HepG2 (cell line): ENCODE measurements around the gene IFT52. TPM values are rescaled to one million over a fixed set of nuclear protein-coding genes. Genes with fewer than 3 reads are reported as not detected.
A peak's percentile ranks its signal among the peaks of the same experiment; 100 is the strongest.

Source experiments
- GATAD2A ChIP-seq: IDR thresholded peaks from 2 replicates; pipeline ENCODE4 v1.6.1; 2016
- MAFG ChIP-seq: sonication (generic); formaldehyde crosslinking; IDR thresholded peaks from 2 replicates; pipeline ENCODE4 v1.5.1; 2020; ENCODE audit warnings: mild to moderate bottlenecking, missing genetic modification reagents
- MIXL1 ChIP-seq: IDR thresholded peaks from 2 replicates; pipeline ENCODE4 v1.6.1; 2016
- NR2F6 ChIP-seq, 2 experiments: IDR thresholded peaks; 2 replicates each; pipeline ENCODE4 v1.6.1; 2016; ENCODE audit warnings: antibody characterized with exemption in 1 of 2, mild to moderate bottlenecking in 1 of 2
- PAF1 ChIP-seq: IDR thresholded peaks from 2 replicates; pipeline ENCODE4 v1.6.1; 2016; ENCODE audit warnings: missing genetic modification reagents, missing compliant biosample characterization
- RARG ChIP-seq: sonication (generic); formaldehyde crosslinking; IDR thresholded peaks from 2 replicates; pipeline ENCODE4 v1.4.0; 2020; ENCODE audit warnings: low read depth, mild to moderate bottlenecking, missing genetic modification reagents
- RXRB ChIP-seq: IDR thresholded peaks from 2 replicates; pipeline ENCODE4 v1.6.1; 2016; ENCODE audit warnings: borderline replicate concordance, missing genetic modification reagents, missing compliant biosample characterization
- SNRNP70 ChIP-seq: fragments of 200-400 bp; formaldehyde crosslinking; IDR thresholded peaks from 2 replicates; pipeline ENCODE4 v1.6.1; 2017; ENCODE audit warnings: mild to moderate bottlenecking, low read depth, low read length, moderate library complexity
- U2AF1 ChIP-seq: fragments of 200-400 bp; formaldehyde crosslinking; optimal IDR thresholded peaks from 2 replicates; pipeline ENCODE3; 2017; ENCODE audit warnings: mild to moderate bottlenecking, low read depth, low read length
- ZNF274 ChIP-seq: sonication (generic); formaldehyde crosslinking; IDR thresholded peaks from 2 replicates; pipeline ENCODE4 v1.5.1; 2020; ENCODE audit warnings: mild to moderate bottlenecking, missing genetic modification reagents
- ZNF432 ChIP-seq: sonication (generic); formaldehyde crosslinking; IDR thresholded peaks from 2 replicates; pipeline ENCODE4 v1.5.0; 2020; ENCODE audit warnings: missing genetic modification reagents, mild to moderate bottlenecking, borderline replicate concordance
- ZNF629 ChIP-seq: sonication (generic); formaldehyde crosslinking; conservative IDR thresholded peaks from 2 replicates; pipeline ENCODE4 v1.5.0; 2020; ENCODE audit warnings: missing genetic modification reagents
- polyA plus RNA-seq, 8 experiments: library from polyadenylated mRNA; depleted of rRNA in 3 of 8; stranded (reverse) in 7 of 8; unstranded in 1 of 8; fragments of >200 nt; fragmentation: Illumina TruSeq in 4 of 8; extraction: Trizol in 4 of 8; gene quantifications; 2 replicates each; pipeline versions ENCODE4 v1.2.1 to v1.2.3, GENCODE V29; 2011 to 2016; ENCODE audit warnings: low read depth in 4 of 8, missing spikeins in 1 of 8, mixed read lengths in 1 of 8; ENCODE audit not compliant: insufficient read depth in 1 of 8
- total RNA-seq, 5 experiments: library from RNA; depleted of rRNA; stranded (reverse); fragments of >200 nt; fragmentation: Illumina TruSeq; extraction: Trizol; gene quantifications; 2 replicates each; pipeline ENCODE4 v1.2.3, GENCODE V29; 2016; ENCODE audit warnings: low read depth in 1 of 5
- TF ChIP-seq, protein P1 (sequence below): IDR thresholded peaks from 2 replicates; pipeline ENCODE4 v1.4.0; 2020; ENCODE audit warnings: mild to moderate bottlenecking, missing genetic modification reagents
- TF ChIP-seq, protein P2 (sequence below): sonication (generic); formaldehyde crosslinking; conservative IDR thresholded peaks from 2 replicates; pipeline ENCODE4 v1.8.0; 2022; ENCODE audit warnings: missing genetic modification reagents
- TF ChIP-seq, protein P3 (sequence below): sonication (generic); formaldehyde crosslinking; IDR thresholded peaks from 2 replicates; pipeline ENCODE4 v1.4.0; 2020; ENCODE audit warnings: missing genetic modification reagents
- TF ChIP-seq, protein P4 (sequence below): sonication (generic); formaldehyde crosslinking; IDR thresholded peaks from 2 replicates; pipeline ENCODE4 v1.4.0; 2020; ENCODE audit warnings: missing genetic modification reagents; ENCODE audit errors: not compliant biosample characterization

The IFT52 gene
- total and polyA plus RNA-seq, 2 of the 13 experiments (the other 11 are each of a cell fraction or from before 2014, with no cell fraction given) = 48.0 to 64.0 TPM

DNA sequence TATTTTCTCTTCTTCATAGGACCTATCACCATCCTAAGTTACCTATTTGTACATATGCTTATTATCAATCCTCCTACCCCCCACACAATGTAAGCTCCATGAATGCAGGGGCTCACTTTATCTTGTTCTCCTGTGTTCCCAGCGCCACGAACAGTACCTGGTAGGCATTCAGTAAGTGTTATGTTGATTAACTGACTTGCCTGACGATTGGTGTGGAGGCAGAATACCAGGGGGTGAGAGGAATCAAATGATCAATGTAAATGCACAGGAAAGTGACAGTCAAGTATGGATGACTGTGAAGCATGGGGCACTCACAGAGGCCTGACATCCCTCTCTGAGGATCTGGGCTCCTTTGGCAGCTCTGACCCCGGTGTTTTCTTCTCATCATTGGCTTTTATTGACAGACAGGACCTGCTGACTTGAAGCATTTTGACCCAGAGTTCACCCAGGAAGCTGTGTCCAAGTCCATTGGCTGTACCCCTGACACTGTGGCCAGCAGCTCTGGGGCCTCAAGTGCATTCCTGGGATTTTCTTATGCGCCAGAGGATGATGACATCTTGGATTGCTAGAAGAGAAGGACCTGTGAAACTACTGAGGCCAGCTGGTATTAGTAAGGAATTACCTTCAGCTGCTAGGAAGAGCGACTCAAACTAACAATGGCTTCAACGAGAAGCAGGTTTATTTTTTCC is 6.1 kb upstream of the IFT52 start (continued):
- TF ChIP-seq NR2F6 (IDR thresholded peaks at IDR 0.05) = peak; percentile 22; the same call in 1 of the 2 replicates
- no peak for TF ChIP-seq NR2F6 (CRISPR knock-in tag; IDR thresholded peaks at IDR 0.05)
- TF ChIP-seq, protein P1, sequence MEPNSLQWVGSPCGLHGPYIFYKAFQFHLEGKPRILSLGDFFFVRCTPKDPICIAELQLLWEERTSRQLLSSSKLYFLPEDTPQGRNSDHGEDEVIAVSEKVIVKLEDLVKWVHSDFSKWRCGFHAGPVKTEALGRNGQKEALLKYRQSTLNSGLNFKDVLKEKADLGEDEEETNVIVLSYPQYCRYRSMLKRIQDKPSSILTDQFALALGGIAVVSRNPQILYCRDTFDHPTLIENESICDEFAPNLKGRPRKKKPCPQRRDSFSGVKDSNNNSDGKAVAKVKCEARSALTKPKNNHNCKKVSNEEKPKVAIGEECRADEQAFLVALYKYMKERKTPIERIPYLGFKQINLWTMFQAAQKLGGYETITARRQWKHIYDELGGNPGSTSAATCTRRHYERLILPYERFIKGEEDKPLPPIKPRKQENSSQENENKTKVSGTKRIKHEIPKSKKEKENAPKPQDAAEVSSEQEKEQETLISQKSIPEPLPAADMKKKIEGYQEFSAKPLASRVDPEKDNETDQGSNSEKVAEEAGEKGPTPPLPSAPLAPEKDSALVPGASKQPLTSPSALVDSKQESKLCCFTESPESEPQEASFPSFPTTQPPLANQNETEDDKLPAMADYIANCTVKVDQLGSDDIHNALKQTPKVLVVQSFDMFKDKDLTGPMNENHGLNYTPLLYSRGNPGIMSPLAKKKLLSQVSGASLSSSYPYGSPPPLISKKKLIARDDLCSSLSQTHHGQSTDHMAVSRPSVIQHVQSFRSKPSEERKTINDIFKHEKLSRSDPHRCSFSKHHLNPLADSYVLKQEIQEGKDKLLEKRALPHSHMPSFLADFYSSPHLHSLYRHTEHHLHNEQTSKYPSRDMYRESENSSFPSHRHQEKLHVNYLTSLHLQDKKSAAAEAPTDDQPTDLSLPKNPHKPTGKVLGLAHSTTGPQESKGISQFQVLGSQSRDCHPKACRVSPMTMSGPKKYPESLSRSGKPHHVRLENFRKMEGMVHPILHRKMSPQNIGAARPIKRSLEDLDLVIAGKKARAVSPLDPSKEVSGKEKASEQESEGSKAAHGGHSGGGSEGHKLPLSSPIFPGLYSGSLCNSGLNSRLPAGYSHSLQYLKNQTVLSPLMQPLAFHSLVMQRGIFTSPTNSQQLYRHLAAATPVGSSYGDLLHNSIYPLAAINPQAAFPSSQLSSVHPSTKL (CRISPR knock-in tag) = peak; percentile 55
- no peak for TF ChIP-seq U2AF1
- TF ChIP-seq PAF1 (CRISPR knock-in tag) = no peak
- peak; percentile 74 for TF ChIP-seq RXRB (CRISPR knock-in tag)
- TF ChIP-seq SNRNP70 = no peak
- 0 out of 2 replicates have a peak, but pooled peaks have one; percentile 30 for TF ChIP-seq MIXL1 (CRISPR knock-in tag)
- TF ChIP-seq, protein P2, sequence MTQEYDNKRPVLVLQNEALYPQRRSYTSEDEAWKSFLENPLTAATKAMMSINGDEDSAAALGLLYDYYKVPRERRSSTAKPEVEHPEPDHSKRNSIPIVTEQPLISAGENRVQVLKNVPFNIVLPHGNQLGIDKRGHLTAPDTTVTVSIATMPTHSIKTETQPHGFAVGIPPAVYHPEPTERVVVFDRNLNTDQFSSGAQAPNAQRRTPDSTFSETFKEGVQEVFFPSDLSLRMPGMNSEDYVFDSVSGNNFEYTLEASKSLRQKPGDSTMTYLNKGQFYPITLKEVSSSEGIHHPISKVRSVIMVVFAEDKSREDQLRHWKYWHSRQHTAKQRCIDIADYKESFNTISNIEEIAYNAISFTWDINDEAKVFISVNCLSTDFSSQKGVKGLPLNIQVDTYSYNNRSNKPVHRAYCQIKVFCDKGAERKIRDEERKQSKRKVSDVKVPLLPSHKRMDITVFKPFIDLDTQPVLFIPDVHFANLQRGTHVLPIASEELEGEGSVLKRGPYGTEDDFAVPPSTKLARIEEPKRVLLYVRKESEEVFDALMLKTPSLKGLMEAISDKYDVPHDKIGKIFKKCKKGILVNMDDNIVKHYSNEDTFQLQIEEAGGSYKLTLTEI (CRISPR knock-in tag) = no peak
- TF ChIP-seq GATAD2A (CRISPR knock-in tag) = peak; percentile 36; the same call in 1 of the 2 replicates
- TF ChIP-seq MAFG (CRISPR knock-in tag) = no peak
- no peak for TF ChIP-seq RARG (CRISPR knock-in tag)
- TF ChIP-seq, protein P3, sequence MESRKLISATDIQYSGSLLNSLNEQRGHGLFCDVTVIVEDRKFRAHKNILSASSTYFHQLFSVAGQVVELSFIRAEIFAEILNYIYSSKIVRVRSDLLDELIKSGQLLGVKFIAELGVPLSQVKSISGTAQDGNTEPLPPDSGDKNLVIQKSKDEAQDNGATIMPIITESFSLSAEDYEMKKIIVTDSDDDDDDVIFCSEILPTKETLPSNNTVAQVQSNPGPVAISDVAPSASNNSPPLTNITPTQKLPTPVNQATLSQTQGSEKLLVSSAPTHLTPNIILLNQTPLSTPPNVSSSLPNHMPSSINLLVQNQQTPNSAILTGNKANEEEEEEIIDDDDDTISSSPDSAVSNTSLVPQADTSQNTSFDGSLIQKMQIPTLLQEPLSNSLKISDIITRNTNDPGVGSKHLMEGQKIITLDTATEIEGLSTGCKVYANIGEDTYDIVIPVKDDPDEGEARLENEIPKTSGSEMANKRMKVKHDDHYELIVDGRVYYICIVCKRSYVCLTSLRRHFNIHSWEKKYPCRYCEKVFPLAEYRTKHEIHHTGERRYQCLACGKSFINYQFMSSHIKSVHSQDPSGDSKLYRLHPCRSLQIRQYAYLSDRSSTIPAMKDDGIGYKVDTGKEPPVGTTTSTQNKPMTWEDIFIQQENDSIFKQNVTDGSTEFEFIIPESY (CRISPR knock-in tag) = peak; percentile 72
- no peak for TF ChIP-seq ZNF629 (CRISPR knock-in tag)
- no peak for TF ChIP-seq ZNF432 (CRISPR knock-in tag)
- TF ChIP-seq, protein P4, sequence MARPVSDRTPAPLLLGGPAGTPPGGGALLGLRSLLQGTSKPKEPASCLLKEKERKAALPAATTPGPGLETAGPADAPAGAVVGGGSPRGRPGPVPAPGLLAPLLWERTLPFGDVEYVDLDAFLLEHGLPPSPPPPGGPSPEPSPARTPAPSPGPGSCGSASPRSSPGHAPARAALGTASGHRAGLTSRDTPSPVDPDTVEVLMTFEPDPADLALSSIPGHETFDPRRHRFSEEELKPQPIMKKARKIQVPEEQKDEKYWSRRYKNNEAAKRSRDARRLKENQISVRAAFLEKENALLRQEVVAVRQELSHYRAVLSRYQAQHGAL (CRISPR knock-in tag) = no peak
- TF ChIP-seq ZNF274 (CRISPR knock-in tag) = no peak
